HG03097 (cell line): Measurements from ENCODE around the gene MAP2K2.
"Not testable (repeated sequence)": the region's sequence is repeated elsewhere in the genome, so short reads cannot be mapped to it uniquely, and the experiment has no call there.

Experiments used
- ATAC-seq: cut with Tn5 transposase; IDR thresholded peaks from one replicate; pipeline ENCODE4 v1.9.1; 2021; ENCODE audit not compliant: unreplicated experiment, low FRiP score

Gene MAP2K2

DNA sequence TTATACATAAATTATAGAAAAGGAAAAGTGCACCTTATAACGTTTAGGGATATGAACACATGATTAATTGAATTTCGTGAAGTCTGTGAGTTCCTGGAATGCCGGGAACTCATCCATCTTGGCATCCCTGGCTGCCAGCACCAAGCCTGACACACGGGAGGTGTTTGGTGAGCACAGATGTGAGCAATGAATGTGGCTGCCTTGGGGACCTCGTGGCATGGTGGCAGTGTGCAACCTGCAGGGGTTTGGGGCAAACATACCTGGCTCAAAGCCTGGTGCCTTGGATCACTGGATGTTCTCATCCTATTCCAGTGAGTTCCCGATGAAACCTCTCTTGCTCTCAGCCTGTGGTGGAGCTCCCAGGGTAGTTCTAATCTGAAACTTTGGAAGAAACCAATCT lies 10.4 kb upstream of the MAP2K2 start:
- no peak for ATAC-seq

DNA sequence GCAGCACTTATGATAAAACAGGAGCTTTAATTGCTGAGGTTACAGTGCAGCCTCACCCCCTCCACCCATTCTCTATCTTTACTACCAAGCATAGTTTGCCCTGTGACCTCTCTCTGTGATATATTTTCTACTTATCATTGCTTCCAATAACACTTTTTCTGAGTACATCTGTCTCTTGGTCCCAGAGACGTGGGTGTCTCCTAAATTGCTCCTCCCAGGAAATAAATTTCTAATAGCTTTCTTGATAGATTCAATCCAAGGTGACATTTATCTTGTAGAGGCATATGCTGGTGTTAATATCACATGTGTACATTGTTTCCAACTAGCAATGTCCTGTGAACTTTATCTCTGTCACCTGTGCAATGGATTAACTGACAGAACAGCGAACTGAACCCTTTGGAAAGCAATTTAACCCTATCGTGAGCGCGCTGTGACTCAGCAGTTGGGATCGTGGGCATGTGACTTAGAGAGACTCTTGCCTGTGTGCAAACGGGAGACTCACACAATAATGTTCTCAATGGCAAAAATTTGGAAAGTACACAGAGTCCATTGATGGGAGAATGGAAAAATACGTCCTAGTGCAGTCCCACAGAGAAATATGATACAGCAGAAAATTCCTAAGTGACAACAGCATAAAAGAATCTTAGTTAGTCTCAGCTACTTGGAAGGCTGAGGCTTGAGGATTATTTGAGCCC lies 7.0 kb upstream of the MAP2K2 start:
- no peak for ATAC-seq

DNA sequence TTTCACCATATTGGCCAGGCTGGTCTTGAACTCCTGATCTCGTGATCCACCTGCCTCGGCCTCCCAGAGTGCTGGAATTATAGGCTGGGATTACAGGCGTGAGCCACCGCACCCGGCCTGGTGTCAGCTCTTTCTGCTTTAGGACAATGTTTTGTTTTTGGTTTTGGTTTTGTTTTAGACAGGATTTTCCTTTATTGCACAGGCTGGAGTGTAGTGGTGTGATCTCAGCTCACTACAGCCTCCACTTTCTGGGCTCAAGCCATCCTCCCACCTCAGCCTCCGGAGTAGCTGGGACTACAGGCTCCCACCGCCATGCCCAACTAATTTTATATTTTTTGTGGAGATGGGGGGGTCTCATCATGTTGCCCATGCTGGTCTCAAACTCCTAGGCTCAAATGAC lies 5.1 kb upstream of the MAP2K2 start:
- not testable (repeated sequence) for ATAC-seq

DNA sequence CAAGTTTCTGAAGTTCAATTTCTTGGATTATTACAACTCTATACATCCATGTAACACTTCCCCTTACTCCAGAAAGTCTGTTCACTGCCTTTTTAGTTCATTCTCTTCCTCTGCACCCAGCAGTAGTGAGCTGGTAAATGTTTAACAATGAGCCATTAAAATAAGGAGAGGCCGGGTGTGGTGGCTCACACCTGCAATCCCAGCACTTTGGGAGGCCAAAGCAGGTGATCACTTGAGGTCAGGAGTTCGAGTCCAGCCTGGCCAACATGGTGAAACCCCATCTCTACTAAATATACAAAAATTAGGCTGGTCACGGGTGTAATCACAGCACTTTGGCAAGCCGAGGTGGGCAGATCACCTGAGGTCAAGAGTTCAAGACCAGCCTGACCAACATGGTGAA lies 3.4 kb upstream of the MAP2K2 start:
- not testable (repeated sequence) for ATAC-seq

DNA sequence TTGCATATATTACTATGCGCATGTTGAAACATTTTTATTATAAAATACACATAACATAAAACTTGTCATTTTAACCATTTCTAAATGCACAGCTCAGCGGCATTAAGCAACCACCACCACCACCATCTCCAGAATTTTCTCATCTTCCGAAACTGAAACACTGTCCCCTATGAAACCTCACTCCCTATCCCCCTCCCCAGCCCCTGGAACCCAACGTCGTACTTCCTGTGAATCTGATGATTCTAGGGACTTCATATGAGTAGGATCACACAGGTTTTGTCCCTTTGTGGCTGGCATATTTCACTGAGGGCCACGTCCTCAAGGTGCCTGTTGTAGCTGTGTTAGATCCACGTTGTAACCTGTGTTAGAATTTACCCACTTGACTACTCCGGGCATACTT lies 716 bp upstream of the MAP2K2 start:
- ATAC-seq: no peak

DNA sequence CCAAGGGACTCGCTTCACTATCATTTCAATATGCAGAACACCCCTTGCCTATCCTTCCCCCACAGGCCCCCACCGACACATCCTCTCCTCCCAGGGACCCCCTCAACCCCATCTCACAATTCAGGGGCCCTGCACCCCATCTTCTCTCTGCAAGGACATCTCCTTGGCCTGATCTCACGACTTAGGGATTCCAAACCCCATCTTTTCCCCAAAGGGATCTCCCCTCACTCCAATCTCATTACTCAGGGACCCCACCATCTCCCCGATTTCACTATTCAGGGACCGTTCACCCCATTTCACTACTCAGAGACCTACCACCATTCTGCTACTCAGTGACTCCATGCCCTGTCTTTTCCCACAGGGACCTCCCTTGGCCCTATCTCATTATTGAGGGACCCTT lies 1.4 kb downstream of the MAP2K2 start:
- ATAC-seq: no peak

DNA sequence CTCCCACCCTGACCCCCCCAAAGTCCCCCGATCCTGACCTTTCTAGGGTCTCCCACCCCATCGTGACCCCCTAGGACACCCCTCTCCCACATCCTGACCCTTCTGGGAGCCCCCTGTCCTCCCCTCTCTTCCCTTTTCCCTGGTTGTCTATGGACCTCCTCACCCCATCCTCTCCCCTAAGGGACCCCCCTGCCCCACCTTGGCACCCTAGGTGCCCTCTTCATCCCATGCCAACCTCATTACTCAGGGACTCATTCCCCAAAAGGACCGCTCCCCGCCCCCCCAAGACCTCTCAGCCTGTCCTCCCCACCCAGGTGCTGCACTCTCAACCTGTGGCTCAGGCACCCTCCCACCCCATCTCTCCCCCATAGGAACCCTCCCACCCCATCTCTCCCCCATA lies 2.1 kb downstream of the MAP2K2 start:
- ATAC-seq: no peak

DNA sequence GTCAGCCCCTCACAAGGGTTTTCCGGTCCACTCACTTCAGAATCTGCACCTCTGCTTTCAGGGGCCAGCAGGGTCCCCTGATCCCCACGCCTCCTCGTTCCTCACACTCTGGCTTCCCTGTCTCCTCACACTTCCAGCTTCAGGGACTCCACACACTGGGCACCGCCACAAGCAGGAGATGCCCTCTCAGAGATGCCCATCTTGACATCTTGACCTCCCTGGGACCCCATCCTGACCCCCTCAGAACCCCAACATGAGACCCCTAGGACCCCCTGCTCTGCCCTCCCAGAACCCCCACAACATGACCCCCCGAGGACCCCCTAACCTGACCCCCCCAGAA lies 2.7 kb downstream of the MAP2K2 start:
- ATAC-seq: no peak

DNA sequence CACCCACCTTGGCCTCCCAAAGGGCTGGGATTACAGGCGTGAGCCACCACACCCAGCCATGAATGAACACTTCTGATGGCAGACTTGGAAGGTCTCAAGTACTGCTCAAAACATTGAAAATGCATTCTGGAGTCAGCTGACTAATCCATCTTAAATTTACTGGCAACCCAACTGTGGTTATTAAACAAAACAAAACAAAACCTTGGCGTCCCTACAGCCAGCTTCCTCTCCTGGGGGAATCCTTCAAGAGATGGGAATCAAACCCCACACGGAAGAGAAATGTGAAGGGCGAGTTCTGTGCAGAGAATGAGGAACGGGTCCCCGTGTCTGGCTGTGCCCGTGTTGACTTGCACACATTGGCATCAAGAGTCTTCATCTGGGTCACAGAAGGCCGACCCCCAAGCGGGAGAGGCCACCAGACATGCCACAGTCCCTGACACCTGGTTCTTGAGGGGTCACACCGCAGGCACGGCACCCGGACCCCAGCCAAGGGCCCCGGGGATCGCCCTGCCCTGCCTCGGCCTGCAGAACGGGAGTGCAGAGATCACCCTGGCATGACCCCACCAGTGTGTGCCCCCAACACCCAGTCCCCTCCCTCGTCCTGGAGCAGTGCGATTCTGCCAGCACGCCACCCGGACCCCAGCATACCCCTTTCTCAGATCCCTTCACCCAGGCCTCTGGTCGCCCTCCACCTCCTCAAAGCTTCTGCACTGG lies 3.2 kb downstream of the MAP2K2 start:
- no peak for ATAC-seq

DNA sequence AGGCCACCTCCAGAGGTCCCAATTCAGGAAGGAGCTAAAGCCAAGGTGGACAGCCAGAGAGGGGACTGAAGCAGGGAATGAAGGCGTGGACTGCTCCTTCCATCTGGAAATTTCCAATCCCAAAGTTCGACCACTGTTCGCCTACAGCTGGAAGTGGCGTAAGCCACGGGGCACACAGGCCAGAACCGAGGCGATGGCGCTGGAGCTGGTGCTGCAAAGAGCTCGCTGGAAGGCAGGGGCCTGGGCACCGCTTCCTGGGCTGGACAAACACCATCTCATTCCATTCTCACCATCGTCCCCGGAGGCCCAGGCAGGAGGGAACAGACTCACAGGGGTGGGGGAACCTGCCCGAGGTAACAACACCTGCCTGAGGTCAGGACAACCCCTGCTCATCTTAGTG lies 4.2 kb downstream of the MAP2K2 start:
- no peak for ATAC-seq

DNA sequence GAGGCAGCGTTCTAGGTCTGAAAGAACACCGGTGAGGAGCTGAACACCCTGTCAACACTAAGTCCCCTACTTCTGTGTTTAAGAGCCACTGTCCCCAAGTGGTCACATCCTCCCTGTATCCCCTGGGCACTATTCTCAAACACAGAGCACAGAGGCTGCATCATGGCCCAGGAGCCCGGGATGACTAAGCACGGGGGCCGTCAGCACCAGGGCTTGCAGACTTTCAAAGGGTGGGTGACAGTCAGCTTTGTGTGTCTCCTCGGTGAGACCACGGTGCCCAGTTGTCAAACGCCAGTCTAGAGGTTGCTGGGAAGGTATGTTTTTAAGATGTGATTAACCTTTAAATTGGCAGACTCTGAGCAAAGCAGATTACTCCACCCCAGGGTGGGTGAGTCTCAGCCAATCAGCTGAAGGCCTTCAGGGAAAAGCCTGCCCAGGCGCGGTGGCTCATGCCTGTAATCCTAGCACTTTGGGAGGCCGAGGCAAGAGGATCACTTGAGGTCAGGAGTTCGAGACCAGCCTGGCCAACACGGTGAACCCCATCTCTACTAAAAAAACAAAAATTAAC lies 8.0 kb downstream of the MAP2K2 start:
- ATAC-seq: no peak

DNA sequence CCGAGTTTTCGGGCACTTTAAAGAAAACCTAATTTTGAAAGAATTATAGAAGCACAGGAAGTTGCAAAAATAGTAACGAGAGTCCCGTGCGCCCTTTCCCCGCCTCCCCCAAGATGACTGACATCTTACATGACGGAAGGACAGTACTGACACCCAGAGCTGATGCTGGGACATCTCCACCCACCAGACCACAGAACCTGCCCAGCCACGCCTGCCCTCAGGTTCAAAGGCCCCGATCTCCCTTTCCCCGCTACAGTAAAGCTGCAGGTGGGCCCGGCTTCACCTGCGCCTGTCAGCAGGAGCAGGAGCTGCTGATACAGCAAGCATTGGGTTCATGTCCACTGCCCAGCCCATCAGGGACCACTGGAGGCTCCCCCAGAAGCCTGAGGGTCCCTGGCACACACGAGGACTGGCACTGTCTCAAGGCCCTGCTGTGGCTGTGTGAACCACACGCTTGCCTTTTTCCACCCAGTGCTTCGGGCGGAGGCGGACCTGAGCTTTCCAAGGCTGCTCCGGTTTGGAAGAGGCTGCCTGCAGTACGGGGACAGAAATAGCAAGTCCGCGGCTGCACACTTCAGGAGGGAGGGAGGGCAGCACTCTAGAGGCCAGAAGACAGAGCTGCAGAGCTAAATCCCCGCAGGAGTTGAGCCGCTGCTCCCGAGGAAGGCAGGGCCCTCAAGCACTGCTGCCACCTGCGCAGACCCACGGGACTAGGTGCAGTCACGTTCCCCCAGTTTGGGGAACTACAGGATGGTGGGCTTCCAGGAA lies 8.7 kb downstream of the MAP2K2 start:
- ATAC-seq: peak; percentile 65

DNA sequence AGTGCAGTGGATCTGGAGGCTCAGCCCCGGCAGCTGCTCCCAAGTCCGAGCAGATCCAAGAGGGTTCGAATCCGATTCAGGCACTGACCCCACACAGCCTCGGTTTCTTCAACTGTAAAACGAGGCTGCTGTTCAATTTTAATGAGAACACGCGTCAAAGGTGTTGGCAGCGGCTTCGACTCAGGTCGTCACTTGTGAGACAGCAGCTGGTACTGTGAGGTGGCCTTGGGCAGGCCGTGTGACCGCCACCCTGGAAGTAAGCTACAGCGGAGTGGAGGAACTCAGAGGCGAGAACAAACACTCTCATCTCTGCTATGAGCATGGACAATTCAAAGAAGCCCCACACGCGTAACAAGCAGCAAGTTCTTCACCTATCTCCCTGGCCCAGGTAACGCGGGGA lies 9.7 kb downstream of the MAP2K2 start:
- no peak for ATAC-seq

DNA sequence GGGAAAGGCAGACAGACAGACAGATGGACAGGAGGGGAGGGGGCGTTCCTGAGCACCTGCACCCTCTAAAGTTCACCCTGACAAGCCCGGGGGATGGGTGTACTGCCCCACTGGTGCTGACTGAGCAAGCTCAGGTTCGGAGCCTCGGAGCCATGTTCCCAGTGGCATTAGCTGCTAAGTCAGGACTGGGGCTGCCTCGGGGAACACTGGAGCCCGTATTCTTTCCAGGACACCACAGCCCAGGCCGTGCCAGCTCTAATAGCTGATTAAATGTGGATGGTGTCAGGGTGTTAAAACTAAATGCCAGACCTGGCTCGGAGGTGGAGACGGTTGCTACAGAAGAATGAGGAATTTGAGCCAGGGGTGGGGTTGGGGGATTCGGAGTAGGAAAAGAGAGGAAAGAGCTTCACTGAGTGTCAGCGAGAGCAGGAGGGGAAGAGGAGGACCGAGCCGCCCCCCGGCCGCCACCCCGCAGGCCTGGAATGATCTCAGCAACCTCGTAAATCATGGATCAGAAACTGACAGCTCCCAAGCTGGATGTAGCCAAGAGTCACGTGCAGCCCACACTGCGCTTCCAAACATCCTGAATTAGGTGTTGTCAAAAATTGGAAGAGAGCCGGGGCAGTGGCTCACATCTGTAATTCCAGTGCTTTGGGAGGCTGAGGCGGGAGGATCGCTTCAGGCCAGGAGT lies 10.4 kb downstream of the MAP2K2 start:
- no peak for ATAC-seq

DNA sequence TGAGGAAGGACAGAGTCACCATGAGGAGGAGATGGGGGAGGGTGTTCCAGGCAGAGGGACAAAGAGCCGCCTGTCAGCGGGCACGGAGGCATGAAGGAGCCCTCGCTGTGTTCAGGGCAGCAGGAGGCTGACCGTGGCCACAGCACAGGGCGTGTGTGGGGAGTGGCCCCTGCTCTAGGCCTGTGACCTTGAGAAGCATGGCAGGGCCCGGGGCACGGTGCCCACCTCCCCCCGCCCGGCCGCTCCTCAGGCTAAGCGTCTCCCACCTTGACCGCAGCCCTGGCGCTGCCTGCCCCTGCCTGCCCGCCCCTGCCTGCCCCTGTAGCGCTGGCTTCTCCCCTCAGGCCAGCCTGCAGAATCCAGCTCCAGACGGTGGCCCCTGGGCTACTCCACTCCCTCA lies 11.6 kb downstream of the MAP2K2 start:
- ATAC-seq: no peak

DNA sequence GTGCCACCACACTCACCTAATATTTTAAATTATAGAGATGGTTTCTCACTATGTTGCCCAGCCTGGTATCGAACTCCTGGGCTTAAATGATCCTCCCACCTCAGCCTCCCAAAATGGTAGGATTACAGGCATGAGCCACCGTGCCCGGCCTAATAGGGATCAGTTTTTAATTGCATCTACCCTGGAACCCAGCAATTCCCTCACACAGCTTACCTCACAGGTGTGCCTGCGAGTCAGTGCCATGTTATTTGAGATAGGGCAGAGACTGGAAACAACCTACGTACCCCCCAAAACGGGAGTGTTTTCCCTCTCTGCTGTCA lies 14.3 kb downstream of the MAP2K2 start:
- ATAC-seq: no peak

DNA sequence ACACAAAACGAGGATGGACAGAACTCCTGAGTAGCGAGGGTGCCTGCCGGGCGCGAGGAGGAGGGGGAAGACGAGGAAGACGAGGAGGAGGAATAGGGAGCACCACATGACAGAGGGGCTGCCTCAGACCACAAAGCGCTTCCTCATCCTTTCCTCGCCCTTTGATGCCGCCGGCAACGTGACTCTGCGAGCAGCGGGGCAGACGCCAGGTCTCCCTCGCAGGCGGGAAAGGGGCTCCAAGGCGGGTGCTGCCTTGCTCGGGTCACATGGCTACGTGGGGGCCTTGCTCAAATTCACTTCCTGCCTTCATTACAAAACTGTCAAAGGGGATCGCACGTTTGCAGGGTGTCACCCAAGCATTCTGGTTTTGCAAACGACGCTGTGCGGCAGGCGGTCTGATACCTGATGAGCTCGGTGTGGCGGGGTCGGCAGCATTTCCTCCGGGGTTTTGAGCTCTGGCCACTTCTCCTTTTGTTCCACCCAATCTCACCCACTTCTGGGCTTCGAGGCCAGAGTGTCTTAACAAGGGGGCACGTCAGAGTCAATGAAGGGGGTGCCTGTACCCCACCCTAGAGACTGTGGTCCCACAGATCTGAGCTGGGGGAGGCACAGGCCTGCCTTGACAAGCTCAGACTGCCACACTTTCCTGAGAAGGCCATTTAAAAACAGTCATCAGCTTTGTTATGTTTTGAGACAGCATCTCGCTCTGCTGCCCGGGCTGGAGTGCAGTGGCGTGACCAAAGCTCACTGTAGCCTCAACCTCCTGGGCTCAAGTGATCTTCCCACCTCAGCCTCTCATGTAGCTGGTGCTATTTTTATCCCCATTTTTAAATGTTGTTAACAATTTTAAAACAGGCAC lies 14.9 kb downstream of the MAP2K2 start:
- ATAC-seq: peak; percentile 57

DNA sequence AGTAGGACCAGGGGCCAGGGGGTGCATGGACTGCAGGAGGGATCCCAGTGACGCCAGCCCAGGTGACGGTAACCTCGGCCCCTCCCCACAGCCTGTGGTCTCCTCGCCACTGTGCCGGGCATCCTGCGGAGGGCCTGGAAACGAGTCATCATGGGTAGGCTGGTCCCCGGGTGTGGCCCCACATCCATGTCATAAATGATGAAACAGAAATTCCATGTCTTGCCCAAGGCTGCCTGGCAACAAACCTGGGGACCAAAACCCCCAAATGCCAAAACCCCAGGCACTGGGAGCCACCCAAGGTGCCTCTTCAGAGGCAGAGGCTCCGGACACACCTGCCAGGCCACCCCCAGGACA lies 20.9 kb downstream of the MAP2K2 start:
- no peak for ATAC-seq

DNA sequence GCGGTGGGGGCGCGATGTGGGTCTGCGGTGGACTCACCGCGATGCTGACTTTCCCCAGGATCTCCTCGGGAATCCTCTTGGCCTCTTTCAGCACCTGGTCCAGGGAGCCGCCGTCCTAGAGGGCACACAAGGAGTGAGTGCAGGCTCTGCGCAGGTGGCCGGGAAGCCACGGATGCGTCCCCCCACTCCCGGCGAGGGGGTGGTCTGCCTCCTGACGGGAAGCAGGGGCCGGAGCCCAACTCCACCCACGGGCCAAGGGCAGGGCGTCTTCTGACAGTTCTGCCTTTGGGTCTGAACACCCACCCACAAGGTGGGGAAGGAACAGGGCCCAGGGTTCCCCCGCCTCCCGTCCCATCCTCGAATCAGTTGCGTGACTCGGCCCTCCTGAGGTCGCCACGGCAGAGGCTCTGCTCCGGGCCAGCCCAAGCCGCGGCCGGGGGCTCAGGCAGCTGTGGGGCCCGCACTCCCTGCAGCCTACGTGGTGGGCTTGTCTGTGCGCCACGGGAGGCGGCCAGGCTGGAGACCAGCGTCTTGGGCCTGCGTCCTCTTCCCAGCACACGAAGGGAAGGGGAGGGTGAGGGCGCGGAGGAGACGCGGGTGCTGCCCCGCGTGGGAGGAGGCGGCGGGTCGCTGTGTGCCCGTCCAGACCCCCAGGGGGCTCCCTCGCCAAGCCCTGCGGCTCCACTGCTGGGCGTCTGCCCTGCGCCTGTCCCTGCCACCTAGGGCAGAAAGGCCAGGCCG lies 21.4 kb downstream of the MAP2K2 start:
- ATAC-seq: no peak

DNA sequence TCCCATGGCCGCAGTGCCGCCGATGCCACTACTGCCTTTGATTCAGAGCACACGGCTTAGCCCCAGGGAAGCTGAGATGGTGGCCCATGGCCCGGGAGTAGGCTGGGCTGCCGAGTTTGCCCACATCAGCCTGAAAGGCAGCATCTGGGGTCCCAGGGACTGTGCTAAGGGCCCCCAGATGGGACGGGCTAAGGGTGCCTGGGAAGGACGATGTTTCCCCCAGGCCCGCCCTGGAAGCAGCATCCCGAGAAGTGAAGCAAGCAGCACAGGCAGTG lies 22.5 kb downstream of the MAP2K2 start:
- no peak for ATAC-seq
